Sigmoid colon (tissue), 4 donors: ENCODE measurements around the gene MAPK1IP1L.

Experiments used
- EP300 ChIP-seq, 4 donors: sonication (generic); formaldehyde crosslinking; IDR thresholded peaks; one replicate each; pipeline ENCODE4 v1.6.1; 2017; ENCODE audit warnings: antibody characterized with exemption in 4 of 4
- POLR2A ChIP-seq, 2 donors: fragments of 450-650 bp; IDR thresholded peaks; one replicate each; pipeline ENCODE4 v1.6.1; 2016; ENCODE audit warnings: antibody characterized with exemption in 2 of 2, mild to moderate bottlenecking in 2 of 2, moderate library complexity in 2 of 2
- POLR2AphosphoS5 ChIP-seq, 4 donors: sonication (generic); formaldehyde crosslinking; IDR thresholded peaks; one replicate each; pipeline ENCODE4 v1.6.1; 2017; ENCODE audit warnings: antibody characterized with exemption in 4 of 4
- TF ChIP-seq, protein P1 (sequence below), 4 experiments: fragments of 450-650 bp in 3 of 4; fragments of 200-600 bp in 1 of 4; IDR thresholded peaks; one replicate each; pipeline ENCODE4 v1.5.1; 2016 to 2019; ENCODE audit warnings: antibody characterized with exemption in 4 of 4, mild to moderate bottlenecking in 3 of 4, moderate library complexity in 2 of 4

- TF ChIP-seq, protein P1, sequence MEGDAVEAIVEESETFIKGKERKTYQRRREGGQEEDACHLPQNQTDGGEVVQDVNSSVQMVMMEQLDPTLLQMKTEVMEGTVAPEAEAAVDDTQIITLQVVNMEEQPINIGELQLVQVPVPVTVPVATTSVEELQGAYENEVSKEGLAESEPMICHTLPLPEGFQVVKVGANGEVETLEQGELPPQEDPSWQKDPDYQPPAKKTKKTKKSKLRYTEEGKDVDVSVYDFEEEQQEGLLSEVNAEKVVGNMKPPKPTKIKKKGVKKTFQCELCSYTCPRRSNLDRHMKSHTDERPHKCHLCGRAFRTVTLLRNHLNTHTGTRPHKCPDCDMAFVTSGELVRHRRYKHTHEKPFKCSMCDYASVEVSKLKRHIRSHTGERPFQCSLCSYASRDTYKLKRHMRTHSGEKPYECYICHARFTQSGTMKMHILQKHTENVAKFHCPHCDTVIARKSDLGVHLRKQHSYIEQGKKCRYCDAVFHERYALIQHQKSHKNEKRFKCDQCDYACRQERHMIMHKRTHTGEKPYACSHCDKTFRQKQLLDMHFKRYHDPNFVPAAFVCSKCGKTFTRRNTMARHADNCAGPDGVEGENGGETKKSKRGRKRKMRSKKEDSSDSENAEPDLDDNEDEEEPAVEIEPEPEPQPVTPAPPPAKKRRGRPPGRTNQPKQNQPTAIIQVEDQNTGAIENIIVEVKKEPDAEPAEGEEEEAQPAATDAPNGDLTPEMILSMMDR (IDR thresholded peaks at IDR 0.05) = no peak
- TF ChIP-seq POLR2AphosphoS5 (IDR thresholded peaks at IDR 0.05) = no peak
- TF ChIP-seq EP300 (IDR thresholded peaks at IDR 0.05) = no peak
- TF ChIP-seq POLR2A (IDR thresholded peaks at IDR 0.05) = no peak
Observed at GRCh38 chr14:55073856-55074255, 22.4 kb downstream of the MAPK1IP1L start.
